OCI-LY1 (cell line): ENCODE results near the gene STARD3NL.

Experiments
- H2AFZ ChIP-seq: fragments of 200-600 bp; sonication (generic), shearing (Covaris generic); 2 replicates; pipeline ENCODE4 v1.6.0; 2014; ENCODE audit warnings: antibody characterized with exemption, mild to moderate bottlenecking, low read length
- H3F3A ChIP-seq: fragments of 200-600 bp; sonication (generic), shearing (Covaris generic); 2 replicates; pipeline ENCODE4 v1.6.0; 2014; ENCODE audit warnings: mild to moderate bottlenecking, antibody characterized with exemption, low read length, moderate library complexity; ENCODE audit not compliant: insufficient read depth
- H3K27ac ChIP-seq: fragments of 200-600 bp; sonication (generic); 2 replicates; pipeline ENCODE4 v1.5.1; 2014; ENCODE audit warnings: low read length, mixed run types, mild to moderate bottlenecking, low read depth; ENCODE audit not compliant: poor library complexity, severe bottlenecking
- H3K27me3 ChIP-seq: fragments of 200-600 bp; sonication (generic); 2 replicates; pipeline ENCODE4 v1.6.0; 2014; ENCODE audit warnings: antibody characterized with exemption, mild to moderate bottlenecking, low read length, moderate library complexity; ENCODE audit not compliant: insufficient read depth
- H3K36me3 ChIP-seq: fragments of 200-600 bp; sonication (generic); 2 replicates; pipeline ENCODE4 v1.6.1; 2014; ENCODE audit warnings: mild to moderate bottlenecking, antibody characterized with exemption, low read length, moderate library complexity, mixed read lengths; ENCODE audit not compliant: insufficient read depth
- H3K4me1 ChIP-seq: fragments of 200-600 bp; sonication (generic); 2 replicates; pipeline ENCODE4 v1.5.1; 2014; ENCODE audit warnings: mild to moderate bottlenecking, low read length, moderate library complexity; ENCODE audit not compliant: insufficient read depth, severe bottlenecking
- H3K4me2 ChIP-seq: fragments of 200-600 bp; sonication (generic), shearing (Covaris generic); 2 replicates; pipeline ENCODE4 v1.6.1; 2014; ENCODE audit warnings: low read length
- H3K4me3 ChIP-seq: fragments of 200-600 bp; sonication (generic); 2 replicates; pipeline ENCODE4 v1.5.1; 2014; ENCODE audit warnings: low read length, low read depth, mild to moderate bottlenecking, mixed read lengths; ENCODE audit not compliant: poor library complexity, severe bottlenecking
- H3K79me2 ChIP-seq: fragments of 200-600 bp; shearing (Covaris generic); 2 replicates; pipeline ENCODE4 v1.6.1; 2016; ENCODE audit warnings: mixed run types, low read length, mixed read lengths; ENCODE audit not compliant: insufficient read depth
- H3K9ac ChIP-seq: fragments of 200-600 bp; sonication (generic), shearing (Covaris generic); 2 replicates; pipeline ENCODE4 v1.6.1; 2014; ENCODE audit warnings: mild to moderate bottlenecking, low read length, mixed read lengths
- H3K9me2 ChIP-seq: fragments of 200-600 bp; sonication (generic), shearing (Covaris generic); 2 replicates; pipeline ENCODE4 v1.6.1; 2014; ENCODE audit warnings: low read depth, mild to moderate bottlenecking, low read length, mixed read lengths
- H3K9me3 ChIP-seq: fragments of 200-600 bp; shearing (Covaris generic); 2 replicates; pipeline ENCODE4 v1.6.1; 2014; ENCODE audit warnings: low read length, mixed read lengths
- H4K20me1 ChIP-seq: fragments of 200-600 bp; sonication (generic), shearing (Covaris generic); 2 replicates; pipeline ENCODE4 v1.6.0; 2016; ENCODE audit warnings: mild to moderate bottlenecking, low read length; ENCODE audit not compliant: insufficient read depth
- CTCF ChIP-seq: fragments of 200-600 bp; sonication (generic), shearing (Covaris generic); IDR thresholded peaks from 2 replicates; pipeline ENCODE4 v1.5.1; 2017; ENCODE audit warnings: mild to moderate bottlenecking, antibody characterized with exemption, low read length, moderate library complexity, mixed read lengths
- EZH2 ChIP-seq: fragments of 200-600 bp; sonication (generic), shearing (Covaris generic); IDR thresholded peaks from 2 replicates; pipeline ENCODE4 v1.8.0; 2017; ENCODE audit warnings: borderline replicate concordance, mixed run types, mild to moderate bottlenecking, antibody characterized with exemption, low read length, moderate library complexity, mixed read lengths

STARD3NL gene

GRCh38 chr7:38187794-38188440 is 9.9 kb downstream of the STARD3NL start:
- H3K4me3 ChIP-seq, result no peak overlapping the region
- peaks cover 8% of the 10 kb centered on the region for H3K4me1 ChIP-seq
- no peak overlapping the region; the same call in 1 of the 2 replicates for H3K4me2 ChIP-seq
- TF ChIP-seq EZH2 (no peak), CTCF (no peak)
- no peaks in the 10 kb centered on the region for H3K36me3 ChIP-seq
- H4K20me1 ChIP-seq, result no peaks in the 10 kb centered on the region
- no peak overlapping the region for H3K27ac ChIP-seq
- no peaks in the 10 kb centered on the region; the same call in 1 of the 2 replicates for H3K9me3 ChIP-seq
- H3K79me2 ChIP-seq, result no peaks in the 10 kb centered on the region
- no peaks in the 10 kb centered on the region for H3K9me2 ChIP-seq
- H3K27me3 ChIP-seq, result no peaks in the 10 kb centered on the region
- no peaks in the 10 kb centered on the region for H3F3A ChIP-seq
- no peak overlapping the region for H2AFZ ChIP-seq
- H3K9ac ChIP-seq, result no peak overlapping the region

- H3K36me3 ChIP-seq, result no peaks in the 10 kb centered on the region
- H3K4me2 ChIP-seq, result no peak overlapping the region
- H3K4me1 ChIP-seq, result peaks cover 8% of the 10 kb centered on the region
- no peak overlapping the region for H3K9ac ChIP-seq
- H3K9me2 ChIP-seq, result no peaks in the 10 kb centered on the region
- no peaks in the 10 kb centered on the region for H3F3A ChIP-seq
- no peak overlapping the region for H2AFZ ChIP-seq
- H3K4me3 ChIP-seq, result no peak overlapping the region
- H3K27ac ChIP-seq, result no peak overlapping the region
- TF ChIP-seq CTCF (no peak), EZH2 (no peak)
- H3K79me2 ChIP-seq, result no peaks in the 10 kb centered on the region
- no peaks in the 10 kb centered on the region; the same call in 1 of the 2 replicates for H3K9me3 ChIP-seq
- no peaks in the 10 kb centered on the region for H3K27me3 ChIP-seq
- H4K20me1 ChIP-seq, result no peaks in the 10 kb centered on the region
Measured at GRCh38 chr7:38189231-38189938, 11.3 kb downstream of the STARD3NL start.

GRCh38 chr7:38190011-38190410 is 12.0 kb downstream of the STARD3NL start:
- H3F3A ChIP-seq, result no peaks in the 10 kb centered on the region
- H3K27me3 ChIP-seq, result no peaks in the 10 kb centered on the region
- peaks cover 8% of the 10 kb centered on the region for H3K4me1 ChIP-seq
- H2AFZ ChIP-seq, result no peak overlapping the region
- no peak overlapping the region for H3K27ac ChIP-seq
- H3K9ac ChIP-seq, result no peak overlapping the region
- no peaks in the 10 kb centered on the region for H3K36me3 ChIP-seq
- TF ChIP-seq CTCF, result no peak
- TF ChIP-seq EZH2, result no peak
- H3K9me3 ChIP-seq, result no peaks in the 10 kb centered on the region; the same call in 1 of the 2 replicates
- no peaks in the 10 kb centered on the region for H3K9me2 ChIP-seq
- no peaks in the 10 kb centered on the region for H3K79me2 ChIP-seq
- H4K20me1 ChIP-seq, result no peaks in the 10 kb centered on the region
- no peak overlapping the region for H3K4me3 ChIP-seq
- H3K4me2 ChIP-seq, result no peak overlapping the region
